GM12878 (cell line): ENCODE measurements around the gene CSNK1G3. TPM values are rescaled to one million over a fixed set of nuclear protein-coding genes. Genes with fewer than 3 reads are reported as not detected.

ENCODE experiments used
- ATF2 ChIP-seq: IDR thresholded peaks from 2 replicates; pipeline ENCODE4 v1.6.1; 2012; ENCODE audit warnings: low read length, inconsistent platforms
- ATF7 ChIP-seq: fragments of 450-650 bp; IDR thresholded peaks from 2 replicates; pipeline ENCODE4 v1.6.1; 2016; ENCODE audit warnings: low read depth, mild to moderate bottlenecking
- BCL3 ChIP-seq: IDR thresholded peaks from 2 replicates; pipeline ENCODE4 v1.6.1; 2011; ENCODE audit warnings: borderline replicate concordance, low read depth, mild to moderate bottlenecking, moderate library complexity, low read length; ENCODE audit not compliant: insufficient read depth, poor library complexity, severe bottlenecking
- E2F4 ChIP-seq: IDR thresholded peaks from 2 replicates; pipeline ENCODE4 v1.6.1; 2012; ENCODE audit warnings: low read depth, low read length, improper control_type of control experiment
- MXI1 ChIP-seq: fragments of 150-350 bp; IDR thresholded peaks from 2 replicates; pipeline ENCODE4 v1.6.1; 2011; ENCODE audit warnings: low read depth, mild to moderate bottlenecking, inconsistent platforms, low read length, improper control_type of control experiment
- RB1 ChIP-seq: fragments of 450-650 bp; formaldehyde crosslinking; IDR thresholded peaks from 2 replicates; pipeline ENCODE4 v1.6.1; 2017; ENCODE audit warnings: mild to moderate bottlenecking, borderline replicate concordance
- RELA ChIP-seq: fragments of 450-650 bp; IDR thresholded peaks from 2 replicates; pipeline ENCODE4 v1.8.0; 2014; ENCODE audit warnings: borderline replicate concordance; ENCODE audit not compliant: partially characterized antibody
- RELB ChIP-seq: fragments of 450-650 bp; IDR thresholded peaks from 2 replicates; pipeline ENCODE4 v1.6.1; 2017; ENCODE audit warnings: low read depth, mild to moderate bottlenecking, moderate library complexity
- SIN3A ChIP-seq: IDR thresholded peaks from 2 replicates; pipeline ENCODE4 v1.6.1; 2012; ENCODE audit warnings: low read depth, low read length, improper control_type of control experiment
- SIX5 ChIP-seq: IDR thresholded peaks from 2 replicates; pipeline ENCODE4 v1.6.1; 2011; ENCODE audit warnings: mild to moderate bottlenecking, low read depth, low read length, moderate library complexity; ENCODE audit not compliant: severe bottlenecking
- SKIL ChIP-seq: fragments of 450-650 bp; IDR thresholded peaks from 2 replicates; pipeline ENCODE4 v1.6.1; 2017; ENCODE audit warnings: mild to moderate bottlenecking, low read depth, inconsistent platforms; ENCODE audit not compliant: poor library complexity, severe bottlenecking
- SPI1 ChIP-seq: IDR thresholded peaks from 2 replicates; pipeline ENCODE4 v1.6.1; 2011; ENCODE audit warnings: low read depth, mild to moderate bottlenecking, low read length, moderate library complexity, borderline replicate concordance; ENCODE audit not compliant: insufficient read depth
- TAF1 ChIP-seq: IDR thresholded peaks from 2 replicates; pipeline ENCODE4 v1.6.1; 2011; ENCODE audit warnings: mild to moderate bottlenecking, low read depth, low read length, borderline replicate concordance
- YY1 ChIP-seq: IDR thresholded peaks from 2 replicates; pipeline ENCODE4 v1.6.1; 2011; ENCODE audit warnings: low read depth, mild to moderate bottlenecking, low read length
- ZBED1 ChIP-seq: IDR thresholded peaks from 2 replicates; pipeline ENCODE4 v1.6.1; 2016; ENCODE audit warnings: borderline replicate concordance
- ZNF217 ChIP-seq: fragments of 450-650 bp; IDR thresholded peaks from 2 replicates; pipeline ENCODE4 v1.6.1; 2017; ENCODE audit warnings: antibody characterized with exemption, mild to moderate bottlenecking
- polyA plus RNA-seq, 11 experiments: library from polyadenylated mRNA; depleted of rRNA in 4 of 11; unstranded in 6 of 11; stranded (reverse) in 5 of 11; fragments of >200 nt; fragmentation: Nextera tagmentation in 4 of 11; fragmentation: Illumina TruSeq in 1 of 11; extraction: Ambion mirVana in 4 of 11; extraction: Trizol in 1 of 11; gene quantifications; 1 replicate in 1 of 11; 2 replicates in 10 of 11; pipeline versions ENCODE4 v1.2.1 to v1.2.3, GENCODE V29; 2011 to 2016; ENCODE audit warnings: inconsistent platforms in 2 of 11, missing spikeins in 2 of 11, low read depth in 1 of 11
- total RNA-seq, 4 experiments: library from RNA; depleted of rRNA in 3 of 4; stranded (reverse); fragments of >200 nt in 3 of 4; fragmentation: Illumina TruSeq in 1 of 4; extraction: Trizol in 1 of 4; gene quantifications; 2 replicates each; pipeline versions ENCODE4 v1.2.1 to v1.2.3, GENCODE V29; 2013 to 2021
- TF ChIP-seq, protein P1 (sequence below): fragments of 450-650 bp; IDR thresholded peaks from 2 replicates; pipeline ENCODE4 v1.6.1; 2017; ENCODE audit warnings: mild to moderate bottlenecking, moderate library complexity

The CSNK1G3 gene
- total and polyA plus RNA-seq, 10 of the 15 experiments (the other 5 are each of a cell fraction or from before 2014, with no cell fraction given) = 7.4 to 24.1 (median 17.9) TPM

DNA sequence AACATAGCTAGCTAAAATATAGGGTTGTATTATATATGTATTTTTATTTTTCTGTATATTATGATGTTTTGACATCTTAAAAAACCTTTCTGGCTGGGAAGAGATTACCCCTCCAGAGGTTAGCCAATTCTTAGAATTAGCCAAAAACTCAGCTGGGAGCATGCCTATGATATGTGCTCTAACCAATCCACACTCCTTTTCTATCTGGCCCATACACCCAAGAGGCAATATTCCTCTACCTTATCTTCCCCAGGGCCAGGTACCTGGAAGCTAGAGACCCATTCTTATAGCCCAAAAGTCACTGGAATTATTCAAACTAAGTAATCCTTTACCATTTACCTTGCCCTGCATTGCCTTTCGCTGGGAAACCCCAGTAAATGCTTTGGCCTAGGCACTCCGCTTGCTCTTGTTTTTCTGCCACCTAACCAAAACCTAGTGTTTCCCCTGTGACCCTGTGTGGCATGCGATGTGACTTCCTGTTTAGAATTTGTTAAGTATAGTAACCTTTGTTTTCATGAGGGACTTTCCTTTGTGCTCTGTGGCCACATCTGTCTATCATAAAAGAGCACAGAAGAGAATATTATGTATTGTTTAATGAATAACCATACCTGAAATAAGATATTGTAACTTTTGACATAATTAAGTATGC is 37.4 kb downstream of the CSNK1G3 start (continued):
- peak; percentile 76 for TF ChIP-seq SKIL
- TF ChIP-seq ZBED1 = peak; percentile 54; the same call in 1 of the 2 replicates
- TF ChIP-seq RELB = peak; percentile 98
- no peak for TF ChIP-seq TAF1
- no peak for TF ChIP-seq RB1
- peak; percentile 82 for TF ChIP-seq RELA
- TF ChIP-seq MXI1 = peak; percentile 43; the same call in 1 of the 2 replicates
- TF ChIP-seq SIN3A = no peak
- 0 out of 2 replicates have a peak, but pooled peaks have one; percentile 45 for TF ChIP-seq ZNF217
- TF ChIP-seq, protein P1, sequence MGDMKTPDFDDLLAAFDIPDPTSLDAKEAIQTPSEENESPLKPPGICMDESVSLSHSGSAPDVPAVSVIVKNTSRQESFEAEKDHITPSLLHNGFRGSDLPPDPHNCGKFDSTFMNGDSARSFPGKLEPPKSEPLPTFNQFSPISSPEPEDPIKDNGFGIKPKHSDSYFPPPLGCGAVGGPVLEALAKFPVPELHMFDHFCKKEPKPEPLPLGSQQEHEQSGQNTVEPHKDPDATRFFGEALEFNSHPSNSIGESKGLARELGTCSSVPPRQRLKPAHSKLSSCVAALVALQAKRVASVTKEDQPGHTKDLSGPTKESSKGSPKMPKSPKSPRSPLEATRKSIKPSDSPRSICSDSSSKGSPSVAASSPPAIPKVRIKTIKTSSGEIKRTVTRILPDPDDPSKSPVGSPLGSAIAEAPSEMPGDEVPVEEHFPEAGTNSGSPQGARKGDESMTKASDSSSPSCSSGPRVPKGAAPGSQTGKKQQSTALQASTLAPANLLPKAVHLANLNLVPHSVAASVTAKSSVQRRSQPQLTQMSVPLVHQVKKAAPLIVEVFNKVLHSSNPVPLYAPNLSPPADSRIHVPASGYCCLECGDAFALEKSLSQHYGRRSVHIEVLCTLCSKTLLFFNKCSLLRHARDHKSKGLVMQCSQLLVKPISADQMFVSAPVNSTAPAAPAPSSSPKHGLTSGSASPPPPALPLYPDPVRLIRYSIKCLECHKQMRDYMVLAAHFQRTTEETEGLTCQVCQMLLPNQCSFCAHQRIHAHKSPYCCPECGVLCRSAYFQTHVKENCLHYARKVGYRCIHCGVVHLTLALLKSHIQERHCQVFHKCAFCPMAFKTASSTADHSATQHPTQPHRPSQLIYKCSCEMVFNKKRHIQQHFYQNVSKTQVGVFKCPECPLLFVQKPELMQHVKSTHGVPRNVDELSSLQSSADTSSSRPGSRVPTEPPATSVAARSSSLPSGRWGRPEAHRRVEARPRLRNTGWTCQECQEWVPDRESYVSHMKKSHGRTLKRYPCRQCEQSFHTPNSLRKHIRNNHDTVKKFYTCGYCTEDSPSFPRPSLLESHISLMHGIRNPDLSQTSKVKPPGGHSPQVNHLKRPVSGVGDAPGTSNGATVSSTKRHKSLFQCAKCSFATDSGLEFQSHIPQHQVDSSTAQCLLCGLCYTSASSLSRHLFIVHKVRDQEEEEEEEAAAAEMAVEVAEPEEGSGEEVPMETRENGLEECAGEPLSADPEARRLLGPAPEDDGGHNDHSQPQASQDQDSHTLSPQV = no peak
- TF ChIP-seq YY1 = no peak
- peak; percentile 58; the same call in 1 of the 2 replicates for TF ChIP-seq ATF2
- peak; percentile 61 for TF ChIP-seq ATF7
- peak; percentile 72; the same call in 1 of the 2 replicates for TF ChIP-seq SPI1
- TF ChIP-seq SIX5 = no peak
- no peak for TF ChIP-seq BCL3
- TF ChIP-seq E2F4 = no peak
